Colon (tissue), 2 donors: ENCODE measurements around the gene ACR.

Experiments
- FAIRE-seq: peaks from 2 replicates; lab custom pipeline; 2012; peaks lifted over from hg19 to GRCh38; lab: Jason Lieb, UNC
- donor health status: control.
- donor health status: control.

ACR gene

GRCh38 chr22:50702821-50703725, 34.9 kb upstream of the ACR start:
- no peak for FAIRE-seq

GRCh38 chr22:50703726-50704509, 34.1 kb upstream of the ACR start:
- FAIRE-seq, result no peak

GRCh38 chr22:50704510-50705218, 33.3 kb upstream of the ACR start:
- FAIRE-seq, result no peak

GRCh38 chr22:50705219-50705691, 32.7 kb upstream of the ACR start:
- FAIRE-seq, result no peak

GRCh38 chr22:50705851-50706351, 32.1 kb upstream of the ACR start:
- FAIRE-seq, result no peak

- no peak for FAIRE-seq
These were observed 31.4 kb upstream of the ACR start for GRCh38 chr22:50706481-50707125.

GRCh38 chr22:50708474-50708873, 29.5 kb upstream of the ACR start:
- no peak for FAIRE-seq

GRCh38 chr22:50708996-50709395, 29.0 kb upstream of the ACR start:
- no peak for FAIRE-seq

GRCh38 chr22:50710221-50710620, 27.8 kb upstream of the ACR start:
- no peak for FAIRE-seq

- no peak for FAIRE-seq
These were observed 27.1 kb upstream of the ACR start for GRCh38 chr22:50710886-50711285.

- no peak for FAIRE-seq
These were observed 26.3 kb upstream of the ACR start for GRCh38 chr22:50711446-50712340.

- FAIRE-seq, result no peak
These were observed 25.5 kb upstream of the ACR start for GRCh38 chr22:50712341-50713007.

- FAIRE-seq, result no peak
These were observed 25.0 kb upstream of the ACR start for GRCh38 chr22:50713008-50713385.

- FAIRE-seq, result no peak
These were observed 24.4 kb upstream of the ACR start for GRCh38 chr22:50713571-50714056.

GRCh38 chr22:50714150-50714549, 23.9 kb upstream of the ACR start:
- no peak for FAIRE-seq

- no peak for FAIRE-seq
These were observed 23.3 kb upstream of the ACR start for GRCh38 chr22:50714631-50715179.

- no peak for FAIRE-seq
These were observed 22.8 kb upstream of the ACR start for GRCh38 chr22:50715250-50715649.

- no peak for FAIRE-seq
These were observed 22.2 kb upstream of the ACR start for GRCh38 chr22:50715776-50716175.

- FAIRE-seq, result no peak
These were observed 21.5 kb upstream of the ACR start for GRCh38 chr22:50716290-50717024.
